ENCODE data around the gene CAMTA1. TPM values are rescaled to one million over a fixed set of nuclear protein-coding genes. Genes with fewer than 3 reads are reported as not detected.

Gene CAMTA1
- total RNA-seq, 2 donors from 2014 or later, result 105 to 113 TPM

DNA sequence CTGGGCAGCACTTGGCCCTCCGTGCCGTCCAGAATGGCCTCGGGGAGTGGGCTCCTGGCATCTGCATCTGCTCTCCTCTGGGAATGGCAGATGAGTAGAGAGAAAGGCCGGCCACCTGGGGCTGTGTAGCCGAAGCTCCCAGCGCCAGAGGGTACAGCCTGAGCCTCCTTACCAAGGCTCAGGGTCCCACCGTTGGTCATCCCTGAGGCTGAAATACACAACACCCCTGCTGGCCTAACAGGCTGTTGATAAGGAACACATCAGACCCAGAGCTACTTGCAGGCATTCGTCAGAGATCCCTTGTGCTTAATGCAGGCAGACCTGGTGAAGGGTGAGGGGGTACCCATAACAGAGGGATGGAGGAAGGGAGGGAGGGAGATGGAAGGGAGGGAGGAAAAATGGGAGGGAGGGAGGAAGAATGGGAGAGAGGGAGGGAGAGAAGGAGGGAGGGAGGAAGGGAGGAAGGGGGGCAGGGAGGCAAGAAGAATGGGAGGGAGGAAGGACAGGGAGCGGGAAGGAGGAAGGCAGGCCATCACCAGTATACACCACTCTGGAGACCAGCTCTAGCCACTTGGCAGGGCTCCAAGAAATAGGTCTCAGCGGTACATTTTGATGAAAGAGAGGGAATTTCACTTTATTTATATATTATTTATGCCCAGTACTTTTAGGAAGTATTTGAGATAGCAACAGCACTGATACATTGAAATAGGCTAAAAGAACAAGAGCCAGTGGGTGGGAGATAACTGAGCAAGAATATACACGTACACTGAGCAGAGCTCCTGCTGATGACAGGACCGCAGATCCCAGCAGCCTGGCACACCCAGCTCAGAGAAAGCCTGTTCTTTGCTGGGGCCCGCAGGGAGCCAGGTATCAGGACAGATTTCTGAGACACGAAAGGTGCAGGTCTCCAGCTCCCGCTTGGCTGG, 670.8 kb downstream of the CAMTA1 start:
- ATAC-seq (ENCODE audit: insufficient number of reproducible peaks, low FRiP score, low read depth) (no peak), DNase-seq (ENCODE audit: low spot score) (no peak)
- H3K27ac ChIP-seq, result no peak overlapping the region
- peaks cover 0 to 12% of the 10 kb centered on the region in 2 donors for H3K4me1 ChIP-seq (ENCODE audit: control insufficient read depth in 1 of 2, low read depth in 2 of 2)
- no peaks in the 10 kb centered on the region for H3K36me3 ChIP-seq
- H3K4me3 ChIP-seq, result no peak overlapping the region
- H3K9me3 ChIP-seq, result no peaks in the 10 kb centered on the region
- H3K27me3 ChIP-seq (replicated peaks; ENCODE audit: insufficient read depth), result no peaks in the 10 kb centered on the region
- TF ChIP-seq, protein P1, sequence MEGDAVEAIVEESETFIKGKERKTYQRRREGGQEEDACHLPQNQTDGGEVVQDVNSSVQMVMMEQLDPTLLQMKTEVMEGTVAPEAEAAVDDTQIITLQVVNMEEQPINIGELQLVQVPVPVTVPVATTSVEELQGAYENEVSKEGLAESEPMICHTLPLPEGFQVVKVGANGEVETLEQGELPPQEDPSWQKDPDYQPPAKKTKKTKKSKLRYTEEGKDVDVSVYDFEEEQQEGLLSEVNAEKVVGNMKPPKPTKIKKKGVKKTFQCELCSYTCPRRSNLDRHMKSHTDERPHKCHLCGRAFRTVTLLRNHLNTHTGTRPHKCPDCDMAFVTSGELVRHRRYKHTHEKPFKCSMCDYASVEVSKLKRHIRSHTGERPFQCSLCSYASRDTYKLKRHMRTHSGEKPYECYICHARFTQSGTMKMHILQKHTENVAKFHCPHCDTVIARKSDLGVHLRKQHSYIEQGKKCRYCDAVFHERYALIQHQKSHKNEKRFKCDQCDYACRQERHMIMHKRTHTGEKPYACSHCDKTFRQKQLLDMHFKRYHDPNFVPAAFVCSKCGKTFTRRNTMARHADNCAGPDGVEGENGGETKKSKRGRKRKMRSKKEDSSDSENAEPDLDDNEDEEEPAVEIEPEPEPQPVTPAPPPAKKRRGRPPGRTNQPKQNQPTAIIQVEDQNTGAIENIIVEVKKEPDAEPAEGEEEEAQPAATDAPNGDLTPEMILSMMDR (IDR thresholded peaks at IDR 0.05), result no peak

DNA sequence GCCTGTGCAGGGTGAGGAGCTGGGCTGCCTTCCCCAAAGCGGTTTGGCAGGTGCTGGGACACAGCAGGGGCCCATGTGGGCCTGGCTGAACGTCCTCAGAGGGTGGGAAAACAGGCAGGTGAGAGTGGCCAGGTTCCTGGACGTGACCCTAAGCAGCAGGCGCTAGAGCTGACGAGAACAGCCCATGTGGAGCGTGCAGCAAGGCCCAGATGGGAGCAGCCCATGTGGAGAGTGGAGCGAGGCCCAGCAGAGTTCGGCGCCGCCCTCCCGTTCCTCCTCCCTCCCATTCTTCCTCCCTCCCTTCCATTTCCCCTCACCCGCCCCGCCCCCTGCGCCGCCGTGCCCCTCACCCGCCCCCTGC, 671.4 kb downstream of the CAMTA1 start:
- Histone ChIP-seq H3K9me3 (no peaks in the 10 kb centered on the region), H3K27me3 (replicated peaks; ENCODE audit: insufficient read depth) (no peaks in the 10 kb centered on the region), H3K27ac (no peak overlapping the region), H3K36me3 (no peaks in the 10 kb centered on the region), H3K4me1 (ENCODE audit: control insufficient read depth in 1 of 2, low read depth in 2 of 2) (peaks cover 0 to 12% of the 10 kb centered on the region in 2 donors), H3K4me3 (no peak overlapping the region)
- DNase-seq (ENCODE audit: low spot score), result no peak
- TF ChIP-seq, protein P1 (IDR thresholded peaks at IDR 0.05), result no peak
- no peak for ATAC-seq (ENCODE audit: insufficient number of reproducible peaks, low FRiP score, low read depth)

DNA sequence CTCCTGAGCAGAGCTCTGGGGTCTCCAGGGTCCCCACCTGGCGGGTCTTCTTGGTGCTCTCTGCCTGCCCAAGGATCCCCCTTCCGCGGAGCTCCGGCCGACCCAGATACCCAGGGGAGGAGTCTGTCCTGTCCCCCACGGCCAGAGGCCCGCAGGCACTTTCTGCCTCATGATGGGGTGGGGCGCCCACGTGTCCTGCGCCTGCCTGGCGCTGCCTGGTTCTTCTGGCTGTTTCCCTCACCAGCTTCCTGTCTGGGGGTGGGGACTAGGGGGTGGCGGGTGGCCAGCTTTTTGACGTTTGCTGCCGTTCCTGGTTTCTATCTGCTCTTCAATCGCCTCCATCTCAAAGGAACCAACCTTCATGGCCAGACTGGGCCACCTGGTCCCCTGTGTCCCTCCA, 672.6 kb downstream of the CAMTA1 start:
- Histone ChIP-seq H3K36me3 (no peaks in the 10 kb centered on the region), H3K4me3 (no peak overlapping the region), H3K4me1 (ENCODE audit: control insufficient read depth in 1 of 2, low read depth in 2 of 2) (peaks cover 0 to 12% of the 10 kb centered on the region in 2 donors), H3K9me3 (no peaks in the 10 kb centered on the region), H3K27me3 (replicated peaks; ENCODE audit: insufficient read depth) (no peaks in the 10 kb centered on the region), H3K27ac (no peak overlapping the region)
- TF ChIP-seq, protein P1 (IDR thresholded peaks at IDR 0.05), result no peak
- ATAC-seq (ENCODE audit: insufficient number of reproducible peaks, low FRiP score, low read depth), result no peak
- no peak for DNase-seq (ENCODE audit: low spot score)

DNA sequence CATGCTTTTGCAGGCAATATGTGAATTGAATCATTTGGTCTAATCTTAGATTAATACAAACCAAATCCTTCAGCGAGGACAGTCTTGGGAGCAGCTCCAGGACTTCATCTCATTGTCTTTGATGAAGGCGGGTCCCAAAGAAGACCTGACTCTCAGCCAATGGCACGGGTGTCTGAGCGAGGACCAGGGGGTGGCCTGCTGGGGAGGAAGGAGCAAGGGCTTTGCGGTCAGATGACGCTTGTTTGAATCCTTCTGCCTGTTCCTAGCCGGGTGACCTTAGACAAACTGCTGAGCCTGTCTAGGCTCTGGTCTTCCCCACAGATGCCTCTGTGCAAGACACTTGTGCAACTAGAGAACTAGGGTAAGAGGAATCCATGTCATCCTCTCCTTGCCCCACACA, 673.7 kb downstream of the CAMTA1 start:
- TF ChIP-seq, protein P1 (IDR thresholded peaks at IDR 0.05), result no peak
- Histone ChIP-seq H3K27me3 (replicated peaks; ENCODE audit: insufficient read depth) (no peaks in the 10 kb centered on the region), H3K9me3 (no peaks in the 10 kb centered on the region), H3K4me3 (no peak overlapping the region), H3K36me3 (no peaks in the 10 kb centered on the region), H3K4me1 (ENCODE audit: control insufficient read depth in 1 of 2, low read depth in 2 of 2) (peaks cover 0 to 12% of the 10 kb centered on the region in 2 donors), H3K27ac (no peak overlapping the region)
- DNase-seq (ENCODE audit: low spot score) (no peak), ATAC-seq (ENCODE audit: insufficient number of reproducible peaks, low FRiP score, low read depth) (no peak)

- H3K27me3 ChIP-seq (replicated peaks; ENCODE audit: insufficient read depth), result no peaks in the 10 kb centered on the region
- H3K9me3 ChIP-seq, result no peaks in the 10 kb centered on the region
- peaks cover 0 to 11% of the 10 kb centered on the region in 2 donors for H3K4me1 ChIP-seq (ENCODE audit: control insufficient read depth in 1 of 2, low read depth in 2 of 2)
- TF ChIP-seq, protein P1 (IDR thresholded peaks at IDR 0.05), result no peak
- no peak for DNase-seq (ENCODE audit: low spot score)
- H3K27ac ChIP-seq, result no peak overlapping the region
- no peak for ATAC-seq (ENCODE audit: insufficient number of reproducible peaks, low FRiP score, low read depth)
- no peak overlapping the region for H3K4me3 ChIP-seq
- no peaks in the 10 kb centered on the region for H3K36me3 ChIP-seq
Observed at GRCh38 chr1:7459914-7460313, 674.7 kb downstream of the CAMTA1 start.
